Loucy (cell line): Measurements from ENCODE around the gene CAMKMT.

ENCODE experiments used
- H2AFZ ChIP-seq: fragments of 200-600 bp; sonication (generic); 2 replicates; pipeline ENCODE4 v1.6.0; 2016; ENCODE audit warnings: antibody characterized with exemption, mild to moderate bottlenecking, low read length, moderate library complexity
- H3F3A ChIP-seq: fragments of 200-600 bp; 2 replicates; pipeline ENCODE4 v1.6.0; 2016; ENCODE audit warnings: antibody characterized with exemption, low read depth, mild to moderate bottlenecking
- H3K27me3 ChIP-seq: fragments of 200-600 bp; sonication (generic); 2 replicates; pipeline ENCODE4 v1.6.1; 2014; ENCODE audit warnings: low read length, mild to moderate bottlenecking; ENCODE audit not compliant: insufficient read depth, poor library complexity, severe bottlenecking
- H3K36me3 ChIP-seq: fragments of 200-600 bp; sonication (generic); 2 replicates; pipeline ENCODE4 v1.6.1; 2016; ENCODE audit warnings: low read length; ENCODE audit not compliant: insufficient read depth
- H3K4me1 ChIP-seq: fragments of 200-600 bp; sonication (generic); 2 replicates; pipeline ENCODE4 v1.5.1; 2014; ENCODE audit warnings: low read length, mild to moderate bottlenecking; ENCODE audit not compliant: insufficient read depth, poor library complexity, severe bottlenecking
- H3K4me2 ChIP-seq: fragments of 200-600 bp; sonication (generic); 2 replicates; pipeline ENCODE4 v1.6.0; 2014; ENCODE audit warnings: antibody characterized with exemption, low read length, low read depth, mild to moderate bottlenecking; ENCODE audit not compliant: poor library complexity, severe bottlenecking
- H3K4me3 ChIP-seq: fragments of 200-600 bp; sonication (generic); 2 replicates; pipeline ENCODE4 v1.5.1; 2014; ENCODE audit warnings: low read length, mild to moderate bottlenecking, mixed read lengths; ENCODE audit not compliant: poor library complexity, severe bottlenecking
- H3K79me2 ChIP-seq: fragments of 200-600 bp; sonication (generic); 2 replicates; pipeline ENCODE4 v1.6.1; 2014; ENCODE audit warnings: low read length; ENCODE audit not compliant: insufficient read depth
- H3K9ac ChIP-seq: fragments of 200-600 bp; sonication (generic); 2 replicates; pipeline ENCODE4 v1.6.0; 2014; ENCODE audit warnings: mild to moderate bottlenecking, low read depth, low read length, moderate library complexity; ENCODE audit not compliant: poor library complexity, severe bottlenecking
- H3K9me2 ChIP-seq: fragments of 200-600 bp; sonication (generic); replicated peaks from 2 replicates; pipeline ENCODE4 v1.6.1; 2016; ENCODE audit warnings: low read depth, low read length, mixed read lengths
- H3K9me3 ChIP-seq: fragments of 200-600 bp; sonication (generic); 2 replicates; pipeline ENCODE4 v1.6.1; 2014; ENCODE audit warnings: mild to moderate bottlenecking, antibody characterized with exemption, low read length, low read depth; ENCODE audit not compliant: insufficient read depth
- H4K20me1 ChIP-seq: fragments of 200-600 bp; sonication (generic); 2 replicates; pipeline ENCODE4 v1.6.0; 2014; ENCODE audit warnings: antibody characterized with exemption, low read length, mild to moderate bottlenecking; ENCODE audit not compliant: insufficient read depth, poor library complexity, severe bottlenecking
- EZH2phosphoT487 ChIP-seq: fragments of 200-600 bp; IDR thresholded peaks from 2 replicates; pipeline ENCODE4 v1.6.1; 2018; ENCODE audit warnings: antibody characterized with exemption, mild to moderate bottlenecking, moderate library complexity, borderline replicate concordance
- TF ChIP-seq, protein P1 (sequence below): fragments of 200-600 bp; sonication (generic); conservative IDR thresholded peaks from 2 replicates; pipeline ENCODE4 v1.5.1; 2014; ENCODE audit warnings: mild to moderate bottlenecking, antibody characterized with exemption, low read length

Gene CAMKMT

GRCh38 chr2:44716131-44716530, 354.4 kb downstream of the CAMKMT start:
- no peaks in the 10 kb centered on the region for H4K20me1 ChIP-seq
- no peak overlapping the region for H3K9ac ChIP-seq
- H3K79me2 ChIP-seq: no peaks in the 10 kb centered on the region
- no peak overlapping the region for H2AFZ ChIP-seq
- H3K4me3 ChIP-seq: no peak overlapping the region
- H3K9me3 ChIP-seq: no peaks in the 10 kb centered on the region
- no peaks in the 10 kb centered on the region for H3K9me2 ChIP-seq
- H3K27me3 ChIP-seq: no peaks in the 10 kb centered on the region
- no peak for TF ChIP-seq EZH2phosphoT487
- TF ChIP-seq, protein P1, sequence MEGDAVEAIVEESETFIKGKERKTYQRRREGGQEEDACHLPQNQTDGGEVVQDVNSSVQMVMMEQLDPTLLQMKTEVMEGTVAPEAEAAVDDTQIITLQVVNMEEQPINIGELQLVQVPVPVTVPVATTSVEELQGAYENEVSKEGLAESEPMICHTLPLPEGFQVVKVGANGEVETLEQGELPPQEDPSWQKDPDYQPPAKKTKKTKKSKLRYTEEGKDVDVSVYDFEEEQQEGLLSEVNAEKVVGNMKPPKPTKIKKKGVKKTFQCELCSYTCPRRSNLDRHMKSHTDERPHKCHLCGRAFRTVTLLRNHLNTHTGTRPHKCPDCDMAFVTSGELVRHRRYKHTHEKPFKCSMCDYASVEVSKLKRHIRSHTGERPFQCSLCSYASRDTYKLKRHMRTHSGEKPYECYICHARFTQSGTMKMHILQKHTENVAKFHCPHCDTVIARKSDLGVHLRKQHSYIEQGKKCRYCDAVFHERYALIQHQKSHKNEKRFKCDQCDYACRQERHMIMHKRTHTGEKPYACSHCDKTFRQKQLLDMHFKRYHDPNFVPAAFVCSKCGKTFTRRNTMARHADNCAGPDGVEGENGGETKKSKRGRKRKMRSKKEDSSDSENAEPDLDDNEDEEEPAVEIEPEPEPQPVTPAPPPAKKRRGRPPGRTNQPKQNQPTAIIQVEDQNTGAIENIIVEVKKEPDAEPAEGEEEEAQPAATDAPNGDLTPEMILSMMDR: no peak
- H3K4me2 ChIP-seq: no peak overlapping the region
- no peaks in the 10 kb centered on the region for H3K36me3 ChIP-seq
- peaks cover 18% of the 10 kb centered on the region for H3K4me1 ChIP-seq
- no peaks in the 10 kb centered on the region for H3F3A ChIP-seq

- H3K79me2 ChIP-seq: no peaks in the 10 kb centered on the region
- no peaks in the 10 kb centered on the region for H3K9me3 ChIP-seq
- no peaks in the 10 kb centered on the region for H3K36me3 ChIP-seq
- TF ChIP-seq, protein P1: no peak
- no peak for TF ChIP-seq EZH2phosphoT487
- no peaks in the 10 kb centered on the region for H4K20me1 ChIP-seq
- H3K9me2 ChIP-seq: no peaks in the 10 kb centered on the region
- no peak overlapping the region for H3K9ac ChIP-seq
- peaks cover 8% of the 10 kb centered on the region for H3K4me1 ChIP-seq
- no peaks in the 10 kb centered on the region for H3F3A ChIP-seq
- H2AFZ ChIP-seq: no peak overlapping the region
- no peak overlapping the region for H3K4me2 ChIP-seq
- H3K27me3 ChIP-seq: no peaks in the 10 kb centered on the region
- no peak overlapping the region for H3K4me3 ChIP-seq
These were observed 356.7 kb downstream of the CAMKMT start for GRCh38 chr2:44718431-44718830.

- no peaks in the 10 kb centered on the region for H3K36me3 ChIP-seq
- H3F3A ChIP-seq: no peaks in the 10 kb centered on the region
- H3K9ac ChIP-seq: no peak overlapping the region
- no peaks in the 10 kb centered on the region for H3K79me2 ChIP-seq
- TF ChIP-seq EZH2phosphoT487: no peak
- TF ChIP-seq, protein P1: no peak
- no peak overlapping the region for H2AFZ ChIP-seq
- H4K20me1 ChIP-seq: no peaks in the 10 kb centered on the region
- H3K4me3 ChIP-seq: no peak overlapping the region
- no peak overlapping the region for H3K4me2 ChIP-seq
- no peaks in the 10 kb centered on the region for H3K9me2 ChIP-seq
- H3K27me3 ChIP-seq: no peaks in the 10 kb centered on the region
- no peaks in the 10 kb centered on the region for H3K9me3 ChIP-seq
- no peaks in the 10 kb centered on the region for H3K4me1 ChIP-seq
These were observed 357.8 kb downstream of the CAMKMT start for GRCh38 chr2:44719562-44719961.
